Neuronal stem cell (in vitro differentiated cells): Measurements from ENCODE around the gene MED16.

ENCODE experiments used
- DNase-seq: peaks from one replicate; pipeline ENCODE4 v3.0.0-alpha.2; 2013; ENCODE audit warnings: low spot score
- H2AFZ ChIP-seq: one replicate; pipeline ENCODE4 v1.6.1; 2013; ENCODE audit warnings: mild to moderate bottlenecking, low read length, inconsistent platforms
- H2AK5ac ChIP-seq: 2 replicates; pipeline ENCODE4 v1.6.1; 2013; ENCODE audit warnings: low read depth, mild to moderate bottlenecking, inconsistent platforms, low read length, moderate library complexity, mixed read lengths
- H2BK120ac ChIP-seq: 2 replicates; pipeline ENCODE4 v1.6.1; 2013; ENCODE audit warnings: low read depth, mild to moderate bottlenecking, inconsistent platforms, low read length, moderate library complexity, mixed read lengths
- H2BK12ac ChIP-seq: one replicate; pipeline ENCODE4 v1.6.1; 2013; ENCODE audit warnings: low read length, inconsistent platforms
- H2BK15ac ChIP-seq: 2 replicates; pipeline ENCODE4 v1.6.1; 2013; ENCODE audit warnings: mild to moderate bottlenecking, low read length, inconsistent platforms, mixed read lengths
- H2BK5ac ChIP-seq: one replicate; pipeline ENCODE4 v1.6.1; 2013; ENCODE audit warnings: inconsistent platforms, mild to moderate bottlenecking, low read length, moderate library complexity
- H3K14ac ChIP-seq: one replicate; pipeline ENCODE4 v1.6.1; 2013; ENCODE audit warnings: low read length, inconsistent platforms
- H3K18ac ChIP-seq: 2 replicates; pipeline ENCODE4 v1.6.1; 2013; ENCODE audit warnings: low read length, inconsistent platforms
- H3K23ac ChIP-seq: 2 replicates; pipeline ENCODE4 v1.6.1; 2013; ENCODE audit warnings: low read depth, mild to moderate bottlenecking, mixed read lengths, low read length, inconsistent platforms; ENCODE audit not compliant: poor library complexity
- H3K27ac ChIP-seq: replicated peaks from 3 replicates; pipeline ENCODE4 v1.5.1; 2013; ENCODE audit warnings: low read length, inconsistent platforms
- H3K27me3 ChIP-seq, 3 experiments: 2 replicates each; pipeline ENCODE4 v1.6.1; 2013; ENCODE audit warnings: low read length in 3 of 3, mild to moderate bottlenecking in 2 of 3, inconsistent platforms in 1 of 3, low read depth in 1 of 3, mixed read lengths in 1 of 3, moderate library complexity in 1 of 3; ENCODE audit not compliant: control insufficient read depth in 3 of 3, insufficient read depth in 3 of 3
- H3K36me3 ChIP-seq, 2 donors: replicated peaks in 1 of 2; 2 replicates each; pipeline ENCODE4 v1.6.1; 2013; ENCODE audit warnings: low read length in 2 of 2; ENCODE audit not compliant: control insufficient read depth in 2 of 2, insufficient read depth in 2 of 2
- H3K4ac ChIP-seq: 2 replicates; pipeline ENCODE4 v1.6.1; 2013; ENCODE audit warnings: inconsistent platforms, mild to moderate bottlenecking, low read length, moderate library complexity
- H3K4me1 ChIP-seq, 2 donors: 1 replicate in 1 of 2; 2 replicates in 1 of 2; pipeline ENCODE4 v1.6.1; 2013; ENCODE audit warnings: low read length in 2 of 2, low read depth in 1 of 2; ENCODE audit not compliant: control insufficient read depth in 2 of 2, insufficient read depth in 1 of 2
- H3K4me2 ChIP-seq: one replicate; pipeline ENCODE4 v1.6.1; 2013; ENCODE audit warnings: mild to moderate bottlenecking, low read length, inconsistent platforms; ENCODE audit not compliant: insufficient read depth, poor library complexity, severe bottlenecking
- H3K4me3 ChIP-seq, 2 donors: 2 replicates each; pipeline ENCODE4 v1.5.1; 2013; ENCODE audit warnings: low read length in 2 of 2, mild to moderate bottlenecking in 2 of 2, inconsistent platforms in 1 of 2, moderate library complexity in 1 of 2
- H3K79me1 ChIP-seq: one replicate; pipeline ENCODE4 v1.6.1; 2013; ENCODE audit warnings: low read depth, mild to moderate bottlenecking, inconsistent platforms, low read length, moderate library complexity
- H3K9ac ChIP-seq: one replicate; pipeline ENCODE4 v1.6.1; 2013; ENCODE audit warnings: mild to moderate bottlenecking, low read depth, low read length, inconsistent platforms; ENCODE audit not compliant: poor library complexity
- H3K9me3 ChIP-seq, 2 donors: replicated peaks in 1 of 2; 2 replicates each; pipeline versions ENCODE3 to v1.6.1; 2013; ENCODE audit warnings: low read length in 2 of 2, mild to moderate bottlenecking in 2 of 2, inconsistent platforms in 1 of 2, low read depth in 1 of 2, mixed read lengths in 1 of 2, moderate library complexity in 1 of 2; ENCODE audit not compliant: control insufficient read depth in 2 of 2, insufficient read depth in 1 of 2
- H4K8ac ChIP-seq: one replicate; pipeline ENCODE4 v1.6.1; 2013; ENCODE audit warnings: low read depth, mild to moderate bottlenecking, inconsistent platforms, low read length, moderate library complexity
- H4K91ac ChIP-seq: one replicate; pipeline ENCODE4 v1.6.1; 2013; ENCODE audit warnings: low read length, low read depth, mild to moderate bottlenecking, inconsistent platforms; ENCODE audit not compliant: poor library complexity
- WGBS, 2 donors: extraction: QIAGEN DNeasy Blood & Tissue Kit; methylation state at CpG; one replicate each; pipeline ENCODE4 v1.1.7; 2013; ENCODE audit warnings: missing lambda C conversion rate in 2 of 2, mixed read lengths in 1 of 2; ENCODE audit not compliant: insufficient read length in 2 of 2, insufficient replicate concordance in 1 of 2; ENCODE audit errors: extremely low coverage in 2 of 2; 5-methylcytosine and 5-hydroxymethylcytosine counted together

Gene MED16

DNA sequence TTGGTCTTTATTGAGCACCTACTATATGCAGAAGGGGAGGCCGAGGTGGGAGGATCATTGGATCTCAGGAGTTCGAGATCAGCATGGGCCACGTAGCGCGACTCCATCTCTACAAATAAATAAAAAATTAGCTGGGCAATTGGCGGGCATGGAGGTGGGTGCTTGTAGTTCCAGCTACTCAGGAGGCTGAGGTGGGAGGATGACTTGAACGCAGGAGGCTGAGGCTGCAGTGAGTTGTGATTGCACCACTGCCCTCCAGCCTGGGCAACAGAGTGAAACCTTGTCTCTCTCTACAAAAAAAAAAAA is 29.7 kb downstream of the MED16 start:
- Histone ChIP-seq H3K36me3 (peaks cover 3 to 11% of the 10 kb centered on the region in 2 donors), H4K8ac (no peak overlapping the region), H3K9ac (no peak overlapping the region), H2AK5ac (no peak overlapping the region), H2AFZ (no peak overlapping the region), H3K14ac (no peak overlapping the region), H3K23ac (peak overlapping the region; percentile 91), H3K27ac (no peak overlapping the region), H3K18ac (peak overlapping the region; percentile 90), H3K4me2 (no peak overlapping the region), H3K9me3 (peaks cover 0 to 7% of the 10 kb centered on the region in 2 donors), H3K27me3 (peaks cover 18 to 42% (median 19%) of the 10 kb centered on the region in 3 experiments), H3K4me1 (peaks cover 2 to 8% of the 10 kb centered on the region in 2 donors), H3K4ac (no peak overlapping the region), H3K79me1 (peaks cover 5% of the 10 kb centered on the region), H2BK15ac (no peak overlapping the region), H2BK120ac (no peak overlapping the region), H2BK5ac (peak overlapping the region; percentile 66), H4K91ac (no peak overlapping the region), H3K4me3 (no peak overlapping the region), H2BK12ac (no peak overlapping the region)
- whole genome bisulfite sequencing, 2 donors, result no CpG with 5 or more reads among the region's 7 CpGs
- DNase-seq, result no peak

DNA sequence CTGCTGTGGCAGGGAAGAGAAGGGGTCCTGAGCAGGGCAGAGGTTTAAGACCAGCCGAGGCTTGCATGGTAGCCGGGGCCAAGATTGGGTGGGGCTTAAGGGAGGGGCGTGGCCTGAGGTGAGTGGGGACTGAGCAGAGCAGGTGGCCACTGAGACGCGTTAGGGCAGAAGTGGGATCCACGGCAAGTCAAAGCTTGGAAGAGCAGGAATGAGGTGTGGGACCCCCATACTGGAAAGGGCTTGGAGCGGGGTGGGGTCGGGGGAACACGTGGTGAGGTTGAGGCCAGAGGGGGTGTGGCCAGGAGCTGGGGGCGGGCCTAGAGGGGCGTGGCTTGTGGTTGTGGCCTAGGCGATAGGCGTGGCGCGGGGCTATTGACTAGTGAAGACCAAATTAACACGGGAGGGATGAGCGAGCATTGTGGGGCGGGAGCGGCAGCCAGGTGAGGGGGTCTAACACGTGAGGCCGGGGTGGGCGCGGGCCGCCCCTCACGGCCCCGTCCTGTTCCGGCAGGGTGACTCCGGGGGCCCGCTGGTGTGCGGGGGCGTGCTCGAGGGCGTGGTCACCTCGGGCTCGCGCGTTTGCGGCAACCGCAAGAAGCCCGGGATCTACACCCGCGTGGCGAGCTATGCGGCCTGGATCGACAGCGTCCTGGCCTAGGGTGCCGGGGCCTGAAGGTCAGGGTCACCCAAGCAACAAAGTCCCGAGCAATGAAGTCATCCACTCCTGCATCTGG is 30.2 kb downstream of the MED16 start:
- H3K4me2 ChIP-seq, result peak overlapping the region; percentile 25
- peak overlapping the region; percentile 66 for H2BK5ac ChIP-seq
- no peak overlapping the region for H2BK15ac ChIP-seq
- no peak overlapping the region for H4K8ac ChIP-seq
- H3K4me3 ChIP-seq, result no peak overlapping the region
- no CpG with 5 or more reads among the region's 48 CpGs for WGBS, 2 donors
- peaks cover 18 to 43% (median 19%) of the 10 kb centered on the region in 3 experiments for H3K27me3 ChIP-seq
- H2BK12ac ChIP-seq, result peak overlapping the region; percentile 41
- no peak overlapping the region for H4K91ac ChIP-seq
- peaks cover 4% of the 10 kb centered on the region for H3K79me1 ChIP-seq
- no peak overlapping the region for H3K27ac ChIP-seq
- H2AFZ ChIP-seq, result no peak overlapping the region
- H3K9ac ChIP-seq, result no peak overlapping the region
- H3K4ac ChIP-seq, result no peak overlapping the region
- H3K23ac ChIP-seq, result peak overlapping the region; percentile 91
- peak; percentile 57 for DNase-seq
- H3K4me1 ChIP-seq, result peaks cover 2 to 8% of the 10 kb centered on the region in 2 donors
- no peak overlapping the region for H2BK120ac ChIP-seq
- H3K14ac ChIP-seq, result no peak overlapping the region
- H2AK5ac ChIP-seq, result peak overlapping the region; percentile 70
- H3K9me3 ChIP-seq, result peaks cover 0 to 9% of the 10 kb centered on the region in 2 donors
- peaks cover 0 to 5% of the 10 kb centered on the region in 2 donors for H3K36me3 ChIP-seq
- peak overlapping the region; percentile 90 for H3K18ac ChIP-seq

- Histone ChIP-seq H3K4me3 (peak overlapping the region in 1 of 2 donors; percentile 11), H4K91ac (no peak overlapping the region), H3K79me1 (peaks cover 4% of the 10 kb centered on the region), H3K4me2 (peak overlapping the region; percentile 40), H3K23ac (peak overlapping the region; percentile 92), H2BK5ac (no peak overlapping the region), H2BK120ac (no peak overlapping the region), H3K4me1 (peaks cover 2 to 4% of the 10 kb centered on the region in 2 donors), H3K18ac (peak overlapping the region; percentile 94), H2AK5ac (peak overlapping the region; percentile 98), H2BK12ac (no peak overlapping the region), H2BK15ac (peak overlapping the region; percentile 100), H3K9me3 (peaks cover 0 to 9% of the 10 kb centered on the region in 2 donors), H3K27ac (no peak overlapping the region), H3K36me3 (no peaks in the 10 kb centered on the region), H3K14ac (peak overlapping the region; percentile 56), H3K4ac (peak overlapping the region; percentile 89), H4K8ac (no peak overlapping the region), H2AFZ (peak overlapping the region; percentile 68), H3K9ac (no peak overlapping the region), H3K27me3 (peaks cover 18 to 43% (median 19%) of the 10 kb centered on the region in 3 experiments)
- WGBS, 2 donors, result no CpG with 5 or more reads among the region's 60 CpGs
- peak; percentile 43 for DNase-seq
Observed at GRCh38 chr19:861756-862580, 31.0 kb downstream of the MED16 start.
